ENCODE results near the gene ABHD2.

DNA sequence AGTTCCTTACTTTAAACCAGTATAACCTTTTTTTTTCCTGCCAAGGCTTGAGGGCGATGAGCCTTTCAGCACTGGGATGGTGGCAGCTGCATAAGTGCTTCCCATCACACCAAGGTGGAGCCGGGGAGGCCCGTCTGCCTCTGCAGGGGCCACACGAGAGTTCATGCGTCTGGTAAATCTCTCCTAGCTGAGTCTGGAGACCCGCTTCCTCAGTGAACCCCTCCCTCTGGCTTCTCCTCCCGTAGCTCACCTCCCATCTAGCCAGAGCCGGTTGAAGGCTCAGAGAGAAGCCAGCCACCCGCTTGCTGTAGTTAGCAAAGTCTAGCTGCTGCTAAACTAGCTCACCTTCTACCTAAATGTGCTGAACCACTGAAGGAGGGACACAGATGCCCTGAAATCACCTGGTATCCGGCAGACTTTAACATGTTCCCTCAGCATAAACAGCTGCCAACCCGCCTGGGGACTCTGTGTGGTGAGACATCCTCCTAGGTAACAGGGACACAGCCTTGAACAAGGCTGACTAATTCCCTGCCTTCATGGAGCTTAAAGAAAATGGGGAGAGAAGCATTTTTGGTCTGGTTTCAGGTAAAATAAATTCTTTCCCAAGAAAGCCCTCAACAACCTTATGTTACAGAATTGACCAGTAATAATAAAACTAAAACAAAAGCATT, 90.2 kb downstream of the ABHD2 start:
- TF ChIP-seq, protein P1, sequence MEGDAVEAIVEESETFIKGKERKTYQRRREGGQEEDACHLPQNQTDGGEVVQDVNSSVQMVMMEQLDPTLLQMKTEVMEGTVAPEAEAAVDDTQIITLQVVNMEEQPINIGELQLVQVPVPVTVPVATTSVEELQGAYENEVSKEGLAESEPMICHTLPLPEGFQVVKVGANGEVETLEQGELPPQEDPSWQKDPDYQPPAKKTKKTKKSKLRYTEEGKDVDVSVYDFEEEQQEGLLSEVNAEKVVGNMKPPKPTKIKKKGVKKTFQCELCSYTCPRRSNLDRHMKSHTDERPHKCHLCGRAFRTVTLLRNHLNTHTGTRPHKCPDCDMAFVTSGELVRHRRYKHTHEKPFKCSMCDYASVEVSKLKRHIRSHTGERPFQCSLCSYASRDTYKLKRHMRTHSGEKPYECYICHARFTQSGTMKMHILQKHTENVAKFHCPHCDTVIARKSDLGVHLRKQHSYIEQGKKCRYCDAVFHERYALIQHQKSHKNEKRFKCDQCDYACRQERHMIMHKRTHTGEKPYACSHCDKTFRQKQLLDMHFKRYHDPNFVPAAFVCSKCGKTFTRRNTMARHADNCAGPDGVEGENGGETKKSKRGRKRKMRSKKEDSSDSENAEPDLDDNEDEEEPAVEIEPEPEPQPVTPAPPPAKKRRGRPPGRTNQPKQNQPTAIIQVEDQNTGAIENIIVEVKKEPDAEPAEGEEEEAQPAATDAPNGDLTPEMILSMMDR (IDR thresholded peaks at IDR 0.05): no peak
- no peak for TF ChIP-seq POLR2A (IDR thresholded peaks at IDR 0.05)
